Activated naive CD4-positive, alpha-beta T cell treated with anti-CD3 and anti-CD28 coated beads, Interleukin-2, amount 10 ng/mL, durations not matched to agents 7 days and 5 days (primary cell): ENCODE results near the gene PNPLA3.

Source experiments
- CTCF ChIA-PET: fragments of 350-600 bp; sonication (Branson Sonifier 250); formaldehyde crosslinking; loops from one replicate; lab custom pipeline; 2021; ENCODE audit warnings: antibody characterized with exemption; lab: Charles Lee
- DNase-seq: peaks from one replicate; pipeline ENCODE4 v3.0.0-alpha.2; 2020
- H3K27ac Mint-ChIP-seq: one replicate; pipeline ENCODE4 v1.8.0; 2021; ENCODE audit warnings: mild to moderate bottlenecking, moderate library complexity, mixed read lengths
- H3K27me3 Mint-ChIP-seq: one replicate; pipeline ENCODE4 v1.8.0; 2021; ENCODE audit warnings: mild to moderate bottlenecking, mixed read lengths
- H3K36me3 Mint-ChIP-seq: one replicate; pipeline ENCODE4 v1.8.0; 2021; ENCODE audit warnings: mixed read lengths
- H3K4me1 Mint-ChIP-seq: one replicate; pipeline ENCODE4 v1.8.0; 2021; ENCODE audit warnings: mixed read lengths
- H3K4me3 Mint-ChIP-seq: one replicate; pipeline ENCODE4 v1.8.0; 2021; ENCODE audit warnings: mild to moderate bottlenecking, moderate library complexity, mixed read lengths
- H3K9me3 Mint-ChIP-seq: one replicate; pipeline ENCODE4 v1.8.0; 2021; ENCODE audit warnings: mixed read lengths

Gene PNPLA3

GRCh38 chr22:43923191-43923590, 414 bp upstream of the PNPLA3 start:
- Mint-ChIP-seq H3K4me3 (peak overlapping the region; percentile 67), H3K36me3 (no peaks in the 10 kb centered on the region), H3K27ac (no peak overlapping the region), H3K9me3 (no peaks in the 10 kb centered on the region), H3K27me3 (peaks cover 83% of the 10 kb centered on the region), H3K4me1 (peaks cover 8% of the 10 kb centered on the region)
- CTCF ChIA-PET, result no interaction called here
- DNase-seq, result no peak

GRCh38 chr22:43924877-43925276, 1.3 kb downstream of the PNPLA3 start:
- CTCF ChIA-PET, result interaction anchor here (0.9 kb wide), 1 partner anchor 19 kb away, joined by 4 read pairs; no protein-coding TSS in a partner anchor
- Mint-ChIP-seq H3K9me3 (no peaks in the 10 kb centered on the region), H3K4me3 (peak overlapping the region; percentile 47), H3K27me3 (peaks cover 72% of the 10 kb centered on the region), H3K36me3 (no peaks in the 10 kb centered on the region), H3K4me1 (peaks cover 8% of the 10 kb centered on the region), H3K27ac (no peak overlapping the region)
- no peak for DNase-seq

DNA sequence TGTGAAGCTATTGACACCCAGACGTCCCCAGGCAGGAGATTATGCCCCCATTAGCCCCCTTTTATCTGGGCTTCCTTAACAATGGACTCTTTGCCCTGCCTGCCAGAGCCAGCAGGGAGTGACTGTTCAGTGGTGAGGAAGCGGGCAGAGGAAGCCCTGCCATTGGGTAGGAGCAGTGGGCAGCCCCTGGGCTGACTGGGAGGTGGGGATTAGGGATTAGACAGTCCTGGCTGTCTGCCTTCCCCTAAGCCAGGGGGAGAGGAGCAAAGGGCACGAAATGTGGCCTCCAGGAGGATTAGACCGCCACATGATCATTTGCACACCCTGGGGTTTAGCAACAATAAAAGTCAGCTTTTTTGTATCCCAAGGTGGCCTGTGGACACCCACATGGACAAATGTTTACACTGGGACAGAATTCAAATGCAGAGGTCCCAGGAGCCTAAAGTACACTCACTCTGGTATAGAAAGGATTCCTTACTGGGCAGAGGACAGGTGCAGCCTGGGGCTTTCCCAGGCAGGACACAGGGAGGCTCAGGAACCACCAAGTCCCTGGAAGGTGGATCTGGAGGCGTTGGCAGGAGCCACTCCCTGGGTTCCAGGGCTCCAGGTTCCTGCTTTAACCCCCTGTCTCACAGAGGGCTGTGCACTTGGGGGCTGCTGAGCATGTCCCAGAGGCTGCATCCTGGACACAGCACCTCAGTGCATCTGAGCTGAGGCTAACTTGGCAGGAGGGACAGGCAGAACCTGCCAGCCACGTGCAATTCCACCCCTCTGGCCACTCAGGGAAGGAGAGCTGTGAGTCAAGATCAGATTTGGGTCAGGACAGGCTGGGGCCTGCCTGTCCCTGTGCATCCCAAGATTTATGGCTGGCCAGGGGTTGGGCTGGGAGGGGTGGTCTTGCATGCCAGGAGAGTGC, 2.1 kb downstream of the PNPLA3 start:
- H3K4me1 Mint-ChIP-seq, result peaks cover 8% of the 10 kb centered on the region
- peaks cover 73% of the 10 kb centered on the region for H3K27me3 Mint-ChIP-seq
- no peak for DNase-seq
- H3K27ac Mint-ChIP-seq, result no peak overlapping the region
- H3K36me3 Mint-ChIP-seq, result no peaks in the 10 kb centered on the region
- CTCF ChIA-PET, result interaction anchor here (0.7 to 0.9 kb wide), 2 partner anchors 19 to 21 kb away, joined by 3 to 4 read pairs; no protein-coding TSS in a partner anchor
- no peaks in the 10 kb centered on the region for H3K9me3 Mint-ChIP-seq
- peak overlapping the region; percentile 31 for H3K4me3 Mint-ChIP-seq

GRCh38 chr22:43926349-43926710, 2.7 kb downstream of the PNPLA3 start:
- no peaks in the 10 kb centered on the region for H3K36me3 Mint-ChIP-seq
- H3K27ac Mint-ChIP-seq, result no peak overlapping the region
- H3K4me3 Mint-ChIP-seq, result no peak overlapping the region
- CTCF ChIA-PET, result interaction anchor here (0.7 kb wide), 1 partner anchor 20 kb away, joined by 3 read pairs; no protein-coding TSS in a partner anchor
- H3K27me3 Mint-ChIP-seq, result peaks cover 68% of the 10 kb centered on the region
- no peaks in the 10 kb centered on the region for H3K9me3 Mint-ChIP-seq
- H3K4me1 Mint-ChIP-seq, result peaks cover 8% of the 10 kb centered on the region
- no peak for DNase-seq

DNA sequence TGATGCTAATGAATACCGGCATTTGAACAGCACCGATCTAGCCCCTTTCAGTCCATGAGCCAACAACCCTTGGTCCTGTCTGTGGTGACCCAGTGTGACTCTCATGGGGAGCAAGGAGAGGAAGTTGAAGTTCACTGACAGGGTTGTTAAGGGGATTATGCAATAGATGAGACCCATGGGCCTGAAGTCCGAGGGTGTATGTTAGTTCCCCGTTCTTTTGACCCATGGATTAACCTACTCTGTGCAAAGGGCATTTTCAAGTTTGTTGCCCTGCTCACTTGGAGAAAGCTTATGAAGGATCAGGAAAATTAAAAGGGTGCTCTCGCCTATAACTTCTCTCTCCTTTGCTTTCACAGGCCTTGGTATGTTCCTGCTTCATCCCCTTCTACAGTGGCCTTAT, 4.9 kb downstream of the PNPLA3 start:
- Mint-ChIP-seq H3K4me3 (no peak overlapping the region), H3K9me3 (no peaks in the 10 kb centered on the region), H3K27ac (no peak overlapping the region), H3K36me3 (no peaks in the 10 kb centered on the region), H3K4me1 (peaks cover 4% of the 10 kb centered on the region), H3K27me3 (peaks cover 46% of the 10 kb centered on the region)
- CTCF ChIA-PET, result interaction anchor here (1.4 to 1.6 kb wide), 2 partner anchors 18 to 46 kb away, joined by 4 read pairs; no protein-coding TSS in a partner anchor
- DNase-seq, result no peak

DNA sequence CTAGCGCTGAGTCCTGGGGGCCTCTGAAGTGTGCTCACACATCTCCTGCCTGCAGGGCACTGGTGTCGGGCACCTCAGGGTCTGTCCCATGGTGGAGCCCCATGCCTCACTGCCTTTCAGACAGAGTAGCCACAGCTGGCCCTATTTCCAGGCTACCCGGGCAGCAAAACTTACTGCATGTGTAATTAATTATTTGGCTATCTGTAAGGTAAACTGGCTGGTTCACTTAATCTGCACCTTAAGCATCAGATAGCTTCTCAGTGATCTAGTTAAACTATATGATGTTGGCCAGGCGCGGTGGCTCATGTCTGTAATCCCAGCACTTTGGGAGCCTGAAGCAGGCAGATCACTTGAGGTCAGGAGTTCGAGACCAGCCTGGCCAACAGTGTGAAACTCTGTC, 5.3 kb downstream of the PNPLA3 start:
- CTCF ChIA-PET, result no interaction called here
- Mint-ChIP-seq H3K36me3 (no peaks in the 10 kb centered on the region), H3K27me3 (peaks cover 42% of the 10 kb centered on the region), H3K9me3 (no peaks in the 10 kb centered on the region), H3K27ac (no peak overlapping the region), H3K4me1 (peaks cover 2% of the 10 kb centered on the region), H3K4me3 (no peak overlapping the region)
- no peak for DNase-seq

- no peak overlapping the region for H3K27ac Mint-ChIP-seq
- no peak for DNase-seq
- H3K4me1 Mint-ChIP-seq, result no peaks in the 10 kb centered on the region
- no peaks in the 10 kb centered on the region for H3K9me3 Mint-ChIP-seq
- no peaks in the 10 kb centered on the region for H3K36me3 Mint-ChIP-seq
- no peak overlapping the region for H3K4me3 Mint-ChIP-seq
- H3K27me3 Mint-ChIP-seq, result peaks cover 22% of the 10 kb centered on the region
- CTCF ChIA-PET, result interaction anchor here (1.4 kb wide), 1 partner anchor 14 kb away, joined by 6 read pairs; no protein-coding TSS in a partner anchor
Measured at GRCh38 chr22:43931771-43932170, 8.2 kb downstream of the PNPLA3 start.

GRCh38 chr22:43941449-43941848, 17.8 kb downstream of the PNPLA3 start:
- no peaks in the 10 kb centered on the region for H3K36me3 Mint-ChIP-seq
- DNase-seq, result no peak
- H3K27me3 Mint-ChIP-seq, result peaks cover 18% of the 10 kb centered on the region
- H3K4me1 Mint-ChIP-seq, result no peaks in the 10 kb centered on the region
- H3K27ac Mint-ChIP-seq, result no peak overlapping the region
- peaks cover 2% of the 10 kb centered on the region for H3K9me3 Mint-ChIP-seq
- CTCF ChIA-PET, result interaction anchor here (0.7 to 10.1 kb wide), 3 partner anchors 12 to 57 kb away, joined by 3 to 103 read pairs (median 3); no protein-coding TSS in a partner anchor
- no peak overlapping the region for H3K4me3 Mint-ChIP-seq

DNA sequence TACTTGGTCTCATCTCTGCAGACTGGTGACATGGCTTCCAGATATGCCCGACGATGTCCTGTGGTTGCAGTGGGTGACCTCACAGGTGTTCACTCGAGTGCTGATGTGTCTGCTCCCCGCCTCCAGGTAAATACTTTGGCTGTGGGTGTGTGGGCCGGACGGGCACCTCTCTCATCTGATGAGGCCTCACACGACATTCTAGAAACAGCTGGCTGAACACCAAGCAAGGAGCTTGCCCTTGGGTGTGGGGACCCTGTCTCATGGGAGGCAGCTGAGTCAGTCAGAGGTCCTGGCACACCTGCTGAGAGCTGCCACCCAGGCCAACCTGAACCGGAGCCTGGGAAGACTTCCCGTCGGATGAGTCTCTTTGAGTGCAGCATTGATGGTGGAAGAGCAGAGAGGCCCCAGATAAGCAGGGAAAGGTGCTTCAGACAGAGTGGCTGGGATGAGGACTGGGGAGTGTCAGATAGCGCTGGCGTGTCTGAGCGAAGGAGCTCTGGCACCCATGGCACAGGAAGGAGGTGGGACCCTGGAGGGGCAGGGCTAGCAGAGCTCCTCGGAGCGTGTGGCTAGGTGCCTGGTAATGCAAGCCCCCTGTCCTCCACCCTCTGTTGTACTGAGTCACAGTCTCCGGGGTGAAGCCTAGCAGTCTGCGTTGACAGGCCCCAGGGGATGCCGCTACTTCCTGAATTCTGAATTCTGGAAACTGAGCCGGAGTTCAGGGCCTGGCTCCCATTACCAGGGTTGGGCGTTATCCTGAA, 21.2 kb downstream of the PNPLA3 start:
- no peak overlapping the region for H3K27ac Mint-ChIP-seq
- H3K9me3 Mint-ChIP-seq, result no peaks in the 10 kb centered on the region
- H3K27me3 Mint-ChIP-seq, result peaks cover 18% of the 10 kb centered on the region
- CTCF ChIA-PET, result interaction anchor here (0.7 to 10.1 kb wide), 8 partner anchors 10 to 82 kb away, joined by 3 to 103 read pairs (median 6); partner anchors contain the start of gene SAMM50
- no peak for DNase-seq
- H3K36me3 Mint-ChIP-seq, result no peaks in the 10 kb centered on the region
- H3K4me3 Mint-ChIP-seq, result no peak overlapping the region
- no peaks in the 10 kb centered on the region for H3K4me1 Mint-ChIP-seq

- Mint-ChIP-seq H3K4me1 (no peaks in the 10 kb centered on the region), H3K36me3 (no peaks in the 10 kb centered on the region), H3K27ac (no peak overlapping the region), H3K4me3 (no peak overlapping the region), H3K9me3 (no peaks in the 10 kb centered on the region), H3K27me3 (peaks cover 18% of the 10 kb centered on the region)
- CTCF ChIA-PET, result interaction anchor here (0.7 to 10.1 kb wide), 15 partner anchors 9 to 680 kb away, joined by 3 to 103 read pairs (median 4); partner anchors contain the start of gene SAMM50
- DNase-seq, result peak; percentile 83
Measured at GRCh38 chr22:43945632-43946383, 22.2 kb downstream of the PNPLA3 start.

GRCh38 chr22:43946384-43946667, 22.7 kb downstream of the PNPLA3 start:
- CTCF ChIA-PET, result interaction anchor here (0.6 to 10.1 kb wide), 15 partner anchors 8 to 679 kb away, joined by 3 to 103 read pairs (median 4); partner anchors contain the start of gene SAMM50
- no peaks in the 10 kb centered on the region for H3K9me3 Mint-ChIP-seq
- H3K4me3 Mint-ChIP-seq, result no peak overlapping the region
- peaks cover 16% of the 10 kb centered on the region for H3K27me3 Mint-ChIP-seq
- no peak for DNase-seq
- H3K27ac Mint-ChIP-seq, result no peak overlapping the region
- H3K36me3 Mint-ChIP-seq, result no peaks in the 10 kb centered on the region
- no peaks in the 10 kb centered on the region for H3K4me1 Mint-ChIP-seq

GRCh38 chr22:43948836-43949406, 25.3 kb downstream of the PNPLA3 start:
- no peak overlapping the region for H3K27ac Mint-ChIP-seq
- CTCF ChIA-PET, result no interaction called here
- H3K9me3 Mint-ChIP-seq, result no peaks in the 10 kb centered on the region
- peaks cover 12% of the 10 kb centered on the region for H3K27me3 Mint-ChIP-seq
- H3K4me3 Mint-ChIP-seq, result no peak overlapping the region
- no peak for DNase-seq
- no peaks in the 10 kb centered on the region for H3K36me3 Mint-ChIP-seq
- H3K4me1 Mint-ChIP-seq, result peaks cover 2% of the 10 kb centered on the region

GRCh38 chr22:43951391-43951790, 27.8 kb downstream of the PNPLA3 start:
- H3K36me3 Mint-ChIP-seq, result no peaks in the 10 kb centered on the region
- no peaks in the 10 kb centered on the region for H3K9me3 Mint-ChIP-seq
- no peak for DNase-seq
- CTCF ChIA-PET, result no interaction called here
- H3K4me1 Mint-ChIP-seq, result peaks cover 22% of the 10 kb centered on the region
- H3K4me3 Mint-ChIP-seq, result no peak overlapping the region
- H3K27me3 Mint-ChIP-seq, result peaks cover 3% of the 10 kb centered on the region
- H3K27ac Mint-ChIP-seq, result no peak overlapping the region
